K562 (cell line): ENCODE results near the gene CBFA2T3. TPM values are rescaled to one million over a fixed set of nuclear protein-coding genes. Genes with fewer than 3 reads are reported as not detected.

ENCODE experiments used
- BRCA1 ChIP-seq, 2 experiments: fragments of 450-650 bp in 1 of 2; sonication (generic) in 1 of 2; formaldehyde crosslinking in 1 of 2; IDR thresholded peaks; 2 replicates each; pipeline versions ENCODE4 v1.5.0 to v1.6.1; 2017 to 2020; ENCODE audit warnings: mild to moderate bottlenecking in 1 of 2, missing genetic modification reagents in 1 of 2
- CAMTA2 ChIP-seq: fragments of 250-450 bp; sonication (Bioruptor Pico); conservative IDR thresholded peaks from 2 replicates; pipeline ENCODE4 v1.5.1; 2022
- E2F3 ChIP-seq: fragments of 250-450 bp; sonication (Bioruptor Pico); IDR thresholded peaks from 2 replicates; pipeline ENCODE4 v1.4.0; 2020; ENCODE audit warnings: mild to moderate bottlenecking
- ESRRA ChIP-seq: fragments of 450-650 bp; IDR thresholded peaks from 2 replicates; pipeline ENCODE4 v1.6.1; 2014; ENCODE audit warnings: low read depth, mild to moderate bottlenecking, moderate library complexity, borderline replicate concordance
- HMG20A ChIP-seq: fragments of 450-650 bp; formaldehyde crosslinking; conservative IDR thresholded peaks from 2 replicates; pipeline ENCODE4 v1.4.0; 2020; ENCODE audit warnings: mild to moderate bottlenecking, mixed read lengths
- HNRNPL ChIP-seq: fragments of 200-400 bp; formaldehyde crosslinking; IDR thresholded peaks from 2 replicates; pipeline ENCODE4 v1.6.1; 2017; ENCODE audit warnings: low read depth, mild to moderate bottlenecking, low read length
- KDM2B ChIP-seq: fragments of 250-450 bp; sonication (Bioruptor Pico); IDR thresholded peaks from 2 replicates; pipeline ENCODE4 v1.8.0; 2021; ENCODE audit warnings: mild to moderate bottlenecking, moderate library complexity
- NFIX ChIP-seq: fragments of 250-450 bp; sonication (Bioruptor Pico); IDR thresholded peaks from 2 replicates; pipeline ENCODE4 v1.4.0; 2020; ENCODE audit warnings: low read depth, mild to moderate bottlenecking, moderate library complexity
- SFPQ ChIP-seq: fragments of 200-400 bp; formaldehyde crosslinking; IDR thresholded peaks from 2 replicates; pipeline ENCODE4 v1.6.1; 2017; ENCODE audit warnings: mild to moderate bottlenecking, low read depth, low read length, moderate library complexity
- SREBF1 ChIP-seq: fragments of 150-350 bp; IDR thresholded peaks from 2 replicates; pipeline ENCODE4 v1.6.1; 2014; ENCODE audit warnings: antibody characterized with exemption, low read depth, low read length, borderline replicate concordance
- UBTF ChIP-seq, 2 experiments: IDR thresholded peaks; 2 replicates each; pipeline ENCODE4 v1.6.1; 2012; ENCODE audit warnings: improper control_type of control experiment in 2 of 2, low read depth in 2 of 2, low read length in 2 of 2, borderline replicate concordance in 1 of 2
- ZBTB7A ChIP-seq: IDR thresholded peaks from 2 replicates; pipeline ENCODE4 v1.6.1; 2011; ENCODE audit warnings: low read depth, mild to moderate bottlenecking, low read length, moderate library complexity, borderline replicate concordance; ENCODE audit not compliant: control insufficient read depth
- ZNF324 ChIP-seq: fragments of 250-450 bp; sonication (Bioruptor Pico); IDR thresholded peaks from 2 replicates; pipeline ENCODE4 v1.4.0; 2020; ENCODE audit warnings: mild to moderate bottlenecking
- ZNF592 ChIP-seq: fragments of 450-650 bp; IDR thresholded peaks from 2 replicates; pipeline ENCODE4 v1.6.1; 2017; ENCODE audit warnings: antibody characterized with exemption, mild to moderate bottlenecking
- polyA plus RNA-seq, 8 experiments: library from polyadenylated mRNA; depleted of rRNA in 4 of 8; stranded (reverse) in 5 of 8; unstranded in 3 of 8; fragments of >200 nt; fragmentation: Nextera tagmentation in 2 of 8; fragmentation: Illumina TruSeq in 1 of 8; extraction: Ambion mirVana in 2 of 8; extraction: Trizol in 1 of 8; gene quantifications; 2 replicates each; pipeline versions ENCODE4 v1.2.1 to v1.2.3, GENCODE V29; 2011 to 2014; ENCODE audit warnings: inconsistent platforms in 1 of 8, missing spikeins in 1 of 8
- total RNA-seq, 7 experiments: library from RNA; depleted of rRNA in 6 of 7; stranded (reverse); fragments of >200 nt in 6 of 7; fragmentation: Illumina TruSeq in 2 of 7; extraction: Trizol in 2 of 7; gene quantifications; 2 replicates each; pipeline versions ENCODE4 v1.2.1 to v1.2.3, GENCODE V29; 2011 to 2021; ENCODE audit warnings: low replicate concordance in 1 of 7

Gene CBFA2T3
- total and polyA plus RNA-seq, 9 of the 15 experiments (the other 6 are each of a cell fraction or from before 2014, with no cell fraction given) = 2.3 to 145 (median 6.7) TPM

- TF ChIP-seq SFPQ (no peak), ZNF324 (CRISPR knock-in tag) (no peak), HNRNPL (no peak), E2F3 (CRISPR knock-in tag) (no peak), CAMTA2 (CRISPR knock-in tag) (no peak), ZNF592 (no peak), ESRRA (no peak), HMG20A (CRISPR knock-in tag) (no peak), SREBF1 (no peak), BRCA1 (IDR thresholded peaks at IDR 0.05) (no peak), BRCA1 (CRISPR knock-in tag; IDR thresholded peaks at IDR 0.05) (no peak), ZBTB7A (0 out of 2 replicates have a peak, but pooled peaks have one; percentile 46), KDM2B (CRISPR knock-in tag) (no peak), NFIX (CRISPR knock-in tag) (no peak), UBTF (IDR thresholded peaks at IDR 0.05; ENCODE audit: borderline replicate concordance in 1 of 2, low read depth in 2 of 2, low read length in 2 of 2) (0 out of 4 replicates have a peak, but pooled peaks of 1 of the 2 experiments have one; percentile 31)
These were observed 119.2 kb downstream of the CBFA2T3 start (continued) for GRCh38 chr16:88857728-88858339.
